Keratinocyte (primary cell): ENCODE data around the gene IFT74. TPM values are rescaled to one million over a fixed set of nuclear protein-coding genes. Genes with fewer than 3 reads are reported as not detected.

Source experiments
- DNase-seq: peaks from one replicate; pipeline ENCODE4 v3.0.0-alpha.2; 2011; ENCODE audit warnings: low read depth, missing footprints, low spot score
- FAIRE-seq: peaks from 2 replicates; lab custom pipeline; 2011; peaks lifted over from hg19 to GRCh38; lab: Jason Lieb, UNC
- H2AFZ ChIP-seq: 2 replicates; pipeline ENCODE4 v1.6.0; 2012; ENCODE audit warnings: low read length, control low read depth, inconsistent platforms; ENCODE audit not compliant: control insufficient read depth
- H3K27ac ChIP-seq: 2 replicates; pipeline ENCODE4 v1.5.1; 2011; ENCODE audit warnings: low read length; ENCODE audit not compliant: control insufficient read depth, insufficient read depth
- H3K27me3 ChIP-seq: 3 replicates; pipeline ENCODE4 v1.6.0; 2011; ENCODE audit warnings: low read length; ENCODE audit not compliant: control insufficient read depth, insufficient read depth; ENCODE audit errors: extremely low read depth
- H3K36me3 ChIP-seq, 2 experiments: 2 replicates in 1 of 2; 3 replicates in 1 of 2; pipeline ENCODE4 v1.5.1; 2011; ENCODE audit warnings: low read length in 2 of 2, mild to moderate bottlenecking in 1 of 2; ENCODE audit not compliant: control insufficient read depth in 2 of 2, insufficient read depth in 2 of 2; ENCODE audit errors: extremely low read depth in 1 of 2
- H3K4me1 ChIP-seq: 3 replicates; pipeline ENCODE4 v1.5.1; 2011; ENCODE audit warnings: low read length; ENCODE audit not compliant: control insufficient read depth, insufficient read depth; ENCODE audit errors: extremely low read depth
- H3K4me2 ChIP-seq: 3 replicates; pipeline ENCODE4 v1.6.0; 2011; ENCODE audit warnings: low read depth, low read length; ENCODE audit not compliant: control insufficient read depth, insufficient read depth; ENCODE audit errors: extremely low read depth
- H3K4me3 ChIP-seq, 3 experiments: fragments of 200-600 bp in 1 of 3; sonication (generic) in 1 of 3; 2 replicates in 2 of 3; 3 replicates in 1 of 3; pipeline ENCODE4 v1.5.1; 2011 to 2016; ENCODE audit warnings: low read length in 3 of 3, mild to moderate bottlenecking in 3 of 3, control low read depth in 2 of 3, inconsistent platforms in 1 of 3, low read depth in 1 of 3, mixed read lengths in 1 of 3, mixed run types in 1 of 3, moderate library complexity in 1 of 3; ENCODE audit not compliant: control insufficient read depth in 2 of 3, insufficient read depth in 2 of 3; ENCODE audit errors: extremely low read depth in 1 of 3
- H3K79me2 ChIP-seq: 2 replicates; pipeline ENCODE4 v1.6.0; 2012; ENCODE audit warnings: low read length; ENCODE audit not compliant: control insufficient read depth, insufficient read depth
- H3K9ac ChIP-seq: 3 replicates; pipeline ENCODE4 v1.6.0; 2011; ENCODE audit warnings: low read length; ENCODE audit not compliant: control insufficient read depth, insufficient read depth; ENCODE audit errors: extremely low read depth
- H3K9me1 ChIP-seq: 3 replicates; pipeline ENCODE4 v1.6.0; 2011; ENCODE audit warnings: low read length; ENCODE audit not compliant: control insufficient read depth, insufficient read depth; ENCODE audit errors: extremely low read depth
- H3K9me3 ChIP-seq: 2 replicates; pipeline ENCODE4 v1.5.1; 2012; ENCODE audit warnings: low read depth, low read length; ENCODE audit not compliant: control insufficient read depth
- H4K20me1 ChIP-seq: 3 replicates; pipeline ENCODE4 v1.6.0; 2011; ENCODE audit warnings: low read length; ENCODE audit not compliant: control insufficient read depth, insufficient read depth; ENCODE audit errors: extremely low read depth
- EZH2 ChIP-seq: IDR thresholded peaks from one replicate; pipeline ENCODE4 v1.6.1; 2012; ENCODE audit warnings: inconsistent platforms, mild to moderate bottlenecking, low read length, moderate library complexity
- dilution Hi-C: fragments of 300-500 bp; cut with MboI; formaldehyde crosslinking; loops from one replicate; pipeline ENCODE4 v1.7.0; 2020; ENCODE audit warnings: low sequenced_read_pairs; ENCODE audit not compliant: extremely low pct_ligation_motif_present
- polyA plus RNA-seq, 5 experiments: library from polyadenylated mRNA; depleted of rRNA in 3 of 5; stranded (reverse) in 3 of 5; stranded (forward) in 1 of 5; unstranded in 1 of 5; fragments of >200 nt; gene quantifications; 1 replicate in 1 of 5; 2 replicates in 3 of 5; 3 replicates in 1 of 5; pipeline versions ENCODE4 v1.2.1 to v1.2.3, GENCODE V29; 2011 to 2012; ENCODE audit warnings: missing spikeins in 2 of 5, low read depth in 1 of 5, low replicate concordance in 1 of 5
- TF ChIP-seq, protein P1 (sequence below), 3 experiments: IDR thresholded peaks in 1 of 3; conservative IDR thresholded peaks in 1 of 3; optimal IDR thresholded peaks in 1 of 3; 2 replicates in 2 of 3; 3 replicates in 1 of 3; pipeline versions ENCODE3 to v1.5.1; 2011; ENCODE audit warnings: low read length in 3 of 3, mild to moderate bottlenecking in 3 of 3, moderate library complexity in 2 of 3, control low read depth in 1 of 3, inconsistent platforms in 1 of 3; ENCODE audit not compliant: insufficient read depth in 2 of 3; ENCODE audit errors: extremely low read depth in 1 of 3

IFT74 gene
- polyA plus RNA-seq, 1 donor (not counting 4 experiments of a cell fraction or from before 2014, with no cell fraction given), result 12.9 TPM

DNA sequence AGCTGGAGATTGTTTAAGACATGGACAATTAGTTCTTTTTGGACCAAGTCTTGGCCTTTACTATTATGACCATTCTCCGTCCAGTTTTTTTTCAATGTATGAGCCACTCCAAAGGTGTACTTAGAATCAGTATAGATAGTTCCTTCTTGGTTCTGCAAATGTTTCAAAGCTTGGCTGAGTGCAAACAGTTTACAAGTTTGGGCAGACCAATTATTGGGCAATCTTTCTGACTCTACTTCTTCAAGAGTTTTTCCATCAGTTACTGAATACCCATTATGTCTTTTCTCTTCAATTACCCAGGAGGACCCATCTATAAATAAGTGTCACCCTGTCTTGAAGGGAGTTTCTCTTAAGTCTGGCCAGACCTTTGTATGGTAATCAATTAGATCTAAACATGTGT lies 15.5 kb downstream of the IFT74 start:
- Histone ChIP-seq H3K79me2 (no peaks in the 10 kb centered on the region), H4K20me1 (no peaks in the 10 kb centered on the region), H3K4me3 (no peak overlapping the region), H2AFZ (no peak overlapping the region), H3K9me3 (no peaks in the 10 kb centered on the region), H3K4me1 (peaks cover 6% of the 10 kb centered on the region), H3K27ac (no peak overlapping the region), H3K9me1 (no peaks in the 10 kb centered on the region), H3K4me2 (no peak overlapping the region), H3K36me3 (no peaks in the 10 kb centered on the region), H3K27me3 (no peaks in the 10 kb centered on the region), H3K9ac (no peak overlapping the region)
- FAIRE-seq, result no peak
- no peak for DNase-seq
- dilution Hi-C loops, result no loop called here
- TF ChIP-seq, protein P1, sequence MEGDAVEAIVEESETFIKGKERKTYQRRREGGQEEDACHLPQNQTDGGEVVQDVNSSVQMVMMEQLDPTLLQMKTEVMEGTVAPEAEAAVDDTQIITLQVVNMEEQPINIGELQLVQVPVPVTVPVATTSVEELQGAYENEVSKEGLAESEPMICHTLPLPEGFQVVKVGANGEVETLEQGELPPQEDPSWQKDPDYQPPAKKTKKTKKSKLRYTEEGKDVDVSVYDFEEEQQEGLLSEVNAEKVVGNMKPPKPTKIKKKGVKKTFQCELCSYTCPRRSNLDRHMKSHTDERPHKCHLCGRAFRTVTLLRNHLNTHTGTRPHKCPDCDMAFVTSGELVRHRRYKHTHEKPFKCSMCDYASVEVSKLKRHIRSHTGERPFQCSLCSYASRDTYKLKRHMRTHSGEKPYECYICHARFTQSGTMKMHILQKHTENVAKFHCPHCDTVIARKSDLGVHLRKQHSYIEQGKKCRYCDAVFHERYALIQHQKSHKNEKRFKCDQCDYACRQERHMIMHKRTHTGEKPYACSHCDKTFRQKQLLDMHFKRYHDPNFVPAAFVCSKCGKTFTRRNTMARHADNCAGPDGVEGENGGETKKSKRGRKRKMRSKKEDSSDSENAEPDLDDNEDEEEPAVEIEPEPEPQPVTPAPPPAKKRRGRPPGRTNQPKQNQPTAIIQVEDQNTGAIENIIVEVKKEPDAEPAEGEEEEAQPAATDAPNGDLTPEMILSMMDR (optimal IDR thresholded peaks at IDR 0.05 in 1 of 3, IDR thresholded peaks at IDR 0.05 in 1 of 3, conservative IDR thresholded peaks at IDR 0.05 in 1 of 3; ENCODE audit: extremely low read depth in 1 of 3, insufficient read depth in 2 of 3, low read length in 3 of 3), result no peak
- TF ChIP-seq EZH2, result no peak

DNA sequence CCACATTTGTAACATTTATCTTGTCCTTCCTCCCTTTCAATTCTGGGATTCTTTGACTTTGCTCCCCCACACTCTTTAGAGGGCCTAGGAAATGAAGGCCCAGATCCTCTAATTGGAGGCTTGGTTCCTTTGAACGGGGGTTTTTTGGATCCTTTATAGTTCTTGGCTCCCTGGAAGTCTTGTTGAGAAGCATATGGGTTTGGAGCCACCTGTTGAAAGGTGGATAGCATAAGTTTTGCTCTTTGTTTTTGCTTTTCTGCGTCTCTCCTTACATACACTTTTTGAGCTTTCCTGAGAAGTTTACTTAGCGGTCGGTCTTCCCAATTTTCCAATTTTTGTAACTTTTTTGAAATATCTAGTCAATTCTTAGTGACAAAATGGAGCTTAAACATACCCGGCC lies 17.8 kb downstream of the IFT74 start:
- H3K9ac ChIP-seq, result no peak overlapping the region
- no peaks in the 10 kb centered on the region for H3K79me2 ChIP-seq
- FAIRE-seq (no peak), DNase-seq (no peak)
- no peaks in the 10 kb centered on the region for H3K27me3 ChIP-seq
- no peaks in the 10 kb centered on the region for H4K20me1 ChIP-seq
- TF ChIP-seq, protein P1 (optimal IDR thresholded peaks at IDR 0.05 in 1 of 3, IDR thresholded peaks at IDR 0.05 in 1 of 3, conservative IDR thresholded peaks at IDR 0.05 in 1 of 3; ENCODE audit: extremely low read depth in 1 of 3, insufficient read depth in 2 of 3, low read length in 3 of 3), result no peak
- no peak for TF ChIP-seq EZH2
- no peak overlapping the region for H2AFZ ChIP-seq
- H3K9me1 ChIP-seq, result no peaks in the 10 kb centered on the region
- H3K4me1 ChIP-seq, result peaks cover 8% of the 10 kb centered on the region
- no peak overlapping the region for H3K27ac ChIP-seq
- no peak overlapping the region for H3K4me3 ChIP-seq
- no peaks in the 10 kb centered on the region for H3K9me3 ChIP-seq
- no peaks in the 10 kb centered on the region for H3K36me3 ChIP-seq
- dilution Hi-C loops, result no loop called here
- H3K4me2 ChIP-seq, result no peak overlapping the region
